GM19328 (cell line): ENCODE data around the gene METTL23.
"Not testable (repeated sequence)": the region's sequence is repeated elsewhere in the genome, so short reads cannot be mapped to it uniquely, and the experiment has no call there.

ENCODE experiments used
- ATAC-seq: cut with Tn5 transposase; IDR thresholded peaks from one replicate; pipeline ENCODE4 v1.9.1; 2021; ENCODE audit warnings: mild to moderate bottlenecking, moderate library complexity; ENCODE audit not compliant: unreplicated experiment

METTL23 gene

GRCh38 chr17:76713765-76714164, 12.9 kb upstream of the METTL23 start:
- no peak for ATAC-seq

- no peak for ATAC-seq
These were observed 12.3 kb upstream of the METTL23 start for GRCh38 chr17:76714336-76714735.

GRCh38 chr17:76714822-76715495, 11.7 kb upstream of the METTL23 start:
- no peak for ATAC-seq

GRCh38 chr17:76715496-76715830, 11.2 kb upstream of the METTL23 start:
- ATAC-seq: no peak

GRCh38 chr17:76716146-76716838, 10.3 kb upstream of the METTL23 start:
- no peak for ATAC-seq

GRCh38 chr17:76716839-76717215, 9.8 kb upstream of the METTL23 start:
- ATAC-seq: no peak

GRCh38 chr17:76718516-76718915, 8.1 kb upstream of the METTL23 start:
- ATAC-seq: no peak

- no peak for ATAC-seq
These were observed 6.4 kb upstream of the METTL23 start for GRCh38 chr17:76720211-76720610.

GRCh38 chr17:76720941-76721340, 5.7 kb upstream of the METTL23 start:
- ATAC-seq: no peak

GRCh38 chr17:76721463-76721862, 5.2 kb upstream of the METTL23 start:
- ATAC-seq: no peak

- no peak for ATAC-seq
These were observed 4.4 kb upstream of the METTL23 start for GRCh38 chr17:76722279-76722678.

GRCh38 chr17:76722977-76723376, 3.7 kb upstream of the METTL23 start:
- ATAC-seq: not testable (repeated sequence)

GRCh38 chr17:76723812-76724211, 2.8 kb upstream of the METTL23 start:
- ATAC-seq: no peak

- peak; percentile 10 for ATAC-seq
These were observed 934 bp upstream of the METTL23 start for GRCh38 chr17:76725580-76726230.

- peak; percentile 79 for ATAC-seq
These were observed 336 bp upstream of the METTL23 start, which contains the start of gene JMJD6 for GRCh38 chr17:76726231-76726775. Gene JMJD6 (minus strand): TSS chr17:76726606. CDS start chr17:76726475, 131 bp downstream.

- ATAC-seq: no peak
These were observed 1.3 kb downstream of the METTL23 start for GRCh38 chr17:76727745-76728456.

GRCh38 chr17:76731800-76732733, 5.4 kb downstream of the METTL23 start:
- ATAC-seq: not testable (repeated sequence)

GRCh38 chr17:76732734-76733617, 6.3 kb downstream of the METTL23 start:
- no peak for ATAC-seq

- ATAC-seq: no peak
These were observed 6.9 kb downstream of the METTL23 start for GRCh38 chr17:76733618-76733957.
